ENCODE measurements around the gene UMODL1. TPM values are rescaled to one million over a fixed set of nuclear protein-coding genes. Genes with fewer than 3 reads are reported as not detected.

The UMODL1 gene
- total and polyA plus RNA-seq, 10 of the 15 experiments (the other 5 are each of a cell fraction or from before 2014, with no cell fraction given), result 0.01 to 0.11 (median 0.03) TPM; not detected in 5

DNA sequence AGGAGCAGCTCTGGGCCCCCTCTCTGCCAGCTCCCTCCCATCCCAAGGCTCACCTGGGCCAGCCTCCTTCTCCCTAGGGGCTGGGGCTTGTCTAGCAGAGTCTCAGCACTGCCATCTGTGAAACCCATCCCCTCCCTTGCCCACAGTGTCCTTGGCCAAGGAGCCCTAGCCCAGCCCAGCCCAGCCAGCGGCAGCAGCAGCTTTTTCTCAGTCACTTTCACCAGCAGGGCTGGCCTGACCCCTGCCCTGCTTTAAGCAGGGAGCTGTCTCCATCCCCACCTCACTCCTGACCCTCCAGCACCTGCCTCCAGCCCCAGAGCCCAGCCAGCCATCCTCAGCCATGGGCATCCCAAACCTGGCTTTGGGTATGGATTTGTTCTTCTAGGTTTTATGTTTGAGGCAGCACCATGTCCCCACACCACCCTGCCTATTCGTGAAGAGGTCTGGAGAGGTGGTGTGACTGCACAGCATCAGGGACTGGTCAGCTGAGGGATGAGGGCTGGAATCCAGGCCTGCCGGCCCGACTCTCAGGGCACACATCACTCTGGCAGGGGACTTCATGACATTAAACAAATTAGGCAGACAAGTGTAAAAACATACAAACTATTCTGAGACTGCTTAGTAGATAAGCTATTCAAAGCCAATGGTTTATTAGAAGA lies 111.7 kb downstream of the UMODL1 start:
- no peaks in the 10 kb centered on the region for H3K27me3 ChIP-seq (replicated peaks in 1 of 2; ENCODE audit: control insufficient read depth in 2 of 2, insufficient read depth in 2 of 2, low read length in 1 of 2)
- intact Hi-C loops (cut with micrococcal nuclease; ENCODE audit: unreplicated experiment), result no loop called here
- H3K79me2 ChIP-seq (ENCODE audit: control insufficient read depth, insufficient read depth, low read length), result no peaks in the 10 kb centered on the region
- H4K20me1 ChIP-seq (ENCODE audit: control insufficient read depth, insufficient read depth), result no peaks in the 10 kb centered on the region
- WGBS (ENCODE audit: insufficient coverage, insufficient replicate concordance, low lambda C conversion rate, missing lambda C conversion rate), result 79% methylated on average over 4 of the region's 4 CpGs
- ATAC-seq, result no peak
- no TSS peak for BruUV-seq (replicated peaks)
- no peaks in the 10 kb centered on the region for H3K36me3 ChIP-seq (ENCODE audit: control insufficient read depth in 2 of 2, insufficient read depth in 2 of 2, low read length in 1 of 2)
- in situ Hi-C loops (cut with MboI), result no loop called here
- TF ChIP-seq NKRF (conservative IDR thresholded peaks at IDR 0.05), result no peak
- TF ChIP-seq CREM (IDR thresholded peaks at IDR 0.05; ENCODE audit: low read depth), result no peak
- TF ChIP-seq NFIC (IDR thresholded peaks at IDR 0.05; ENCODE audit: low read depth, low read length), result no peak
- no peak for TF ChIP-seq CREB1 (IDR thresholded peaks at IDR 0.05; ENCODE audit: low read depth)
- TF ChIP-seq REST (IDR thresholded peaks at IDR 0.05; ENCODE audit: low read depth, low read length), result no peak
- no peak for TF ChIP-seq CBFB (IDR thresholded peaks at IDR 0.05; ENCODE audit: low read depth)
- TF ChIP-seq BACH1 (IDR thresholded peaks at IDR 0.05; ENCODE audit: borderline replicate concordance), result no peak
- no peak for TF ChIP-seq STAT3 (IDR thresholded peaks at IDR 0.05; ENCODE audit: low read depth, low read length)
- TF ChIP-seq CHD1 (IDR thresholded peaks at IDR 0.05; ENCODE audit: low read depth, low read length), result no peak
- no peak for TF ChIP-seq HCFC1 (IDR thresholded peaks at IDR 0.05; ENCODE audit: low read length)
- TF ChIP-seq EZH2 (IDR thresholded peaks at IDR 0.05; ENCODE audit: borderline replicate concordance, control insufficient read depth, low read depth, low read length), result no peak
- TF ChIP-seq, protein P1, sequence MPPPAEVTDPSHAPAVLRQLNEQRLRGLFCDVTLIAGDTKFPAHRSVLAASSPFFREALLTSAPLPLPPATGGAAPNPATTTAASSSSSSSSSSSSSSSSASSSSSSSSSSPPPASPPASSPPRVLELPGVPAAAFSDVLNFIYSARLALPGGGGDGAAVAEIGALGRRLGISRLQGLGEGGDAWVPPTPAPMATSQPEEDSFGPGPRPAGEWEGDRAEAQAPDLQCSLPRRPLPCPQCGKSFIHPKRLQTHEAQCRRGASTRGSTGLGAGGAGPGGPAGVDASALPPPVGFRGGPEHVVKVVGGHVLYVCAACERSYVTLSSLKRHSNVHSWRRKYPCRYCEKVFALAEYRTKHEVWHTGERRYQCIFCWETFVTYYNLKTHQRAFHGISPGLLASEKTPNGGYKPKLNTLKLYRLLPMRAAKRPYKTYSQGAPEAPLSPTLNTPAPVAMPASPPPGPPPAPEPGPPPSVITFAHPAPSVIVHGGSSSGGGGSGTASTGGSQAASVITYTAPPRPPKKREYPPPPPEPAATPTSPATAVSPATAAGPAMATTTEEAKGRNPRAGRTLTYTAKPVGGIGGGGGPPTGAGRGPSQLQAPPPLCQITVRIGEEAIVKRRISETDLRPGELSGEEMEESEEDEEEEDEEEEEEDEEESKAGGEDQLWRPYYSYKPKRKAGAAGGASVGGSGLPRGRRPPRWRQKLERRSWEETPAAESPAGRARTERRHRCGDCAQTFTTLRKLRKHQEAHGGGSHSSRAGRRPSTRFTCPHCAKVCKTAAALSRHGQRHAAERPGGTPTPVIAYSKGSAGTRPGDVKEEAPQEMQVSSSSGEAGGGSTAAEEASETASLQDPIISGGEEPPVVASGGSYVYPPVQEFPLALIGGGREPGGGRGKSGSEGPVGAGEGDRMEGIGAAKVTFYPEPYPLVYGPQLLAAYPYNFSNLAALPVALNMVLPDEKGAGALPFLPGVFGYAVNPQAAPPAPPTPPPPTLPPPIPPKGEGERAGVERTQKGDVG (CRISPR knock-in tag; IDR thresholded peaks at IDR 0.05), result no peak
- FAIRE-seq, result no peak
- POLR2A ChIA-PET, result interaction anchor here (0.6 to 1.1 kb wide), 2 partner anchors 50 to 791 kb away, joined by 3 read pairs; no protein-coding TSS in a partner anchor
- no peak overlapping the region for H3K4me3 ChIP-seq
- SMC1A ChIA-PET (ENCODE audit: uncharacterized antibody, unreplicated experiment), result interaction anchor here (0.7 to 2.0 kb wide), 4 partner anchors 9 to 38 kb away, joined by 3 to 8 read pairs (median 4); no protein-coding TSS in a partner anchor
- no peak overlapping the region for H3K9ac ChIP-seq (ENCODE audit: control insufficient read depth, insufficient read depth, low read length)
- no peak overlapping the region for H3K27ac ChIP-seq (ENCODE audit: control insufficient read depth, insufficient read depth)
- H3K4me1 ChIP-seq (ENCODE audit: control insufficient read depth, insufficient read depth, low read length), result peaks cover 6% of the 10 kb centered on the region
- RAD21 ChIA-PET (ENCODE audit: unreplicated experiment), result no interaction called here
- DNase-seq (ENCODE audit: low read depth, low spot score), result no peak
- CTCF ChIA-PET, result interaction anchor here (0.6 to 2.3 kb wide), 3 partner anchors 69 to 103 kb away, joined by 3 to 10 read pairs (median 3); no protein-coding TSS in a partner anchor
- H3K4me2 ChIP-seq (ENCODE audit: control insufficient read depth, insufficient read depth), result no peak overlapping the region
- H2AFZ ChIP-seq (ENCODE audit: control insufficient read depth, low read depth, low read length), result no peak overlapping the region
- H3K9me3 ChIP-seq (replicated peaks; ENCODE audit: control insufficient read depth, insufficient read depth, low read length), result no peaks in the 10 kb centered on the region; the same call in 1 of the 3 replicates

Measured in GM12878 (cell line).